Left colon (tissue), 2 donors: ENCODE measurements around the gene KIR2DL3. TPM values are rescaled to one million over a fixed set of nuclear protein-coding genes. Genes with fewer than 3 reads are reported as not detected.
"Not testable (repeated sequence)": the region's sequence is repeated elsewhere in the genome, so short reads cannot be mapped to it uniquely, and the experiment has no call there.

Experiments used
- ATAC-seq: fragments of 200-7000 bp; cut with Tn5 transposase; one replicate; pipeline ENCODE4 v1.9.1; 2020; ENCODE audit warnings: mild to moderate bottlenecking, moderate library complexity
- DNase-seq, 2 donors: peaks; one replicate each; pipeline ENCODE4 v3.0.0-alpha.2; 2020
- intact Hi-C, 2 donors: fragments of 100-400 bp; cut with DNase I in 1 of 2; cut with micrococcal nuclease in 1 of 2; formaldehyde crosslinking; loops; one replicate each; pipeline versions ENCODE4 v1.11.2 to v1.14.0; 2022; cut with DNase I, micrococcal nuclease
- long read RNA-seq: library from polyadenylated mRNA; unstranded; transcript quantifications from one replicate; pipeline ENCODE4 v2.0.0, GENCODE V29; 2021
- total RNA-seq, 2 donors: library from RNA; stranded (reverse); fragmentation: NEBNext Ultra II Directional; extraction: Animal tissue kit (Norgen Biotek cat#: 25700); gene quantifications; one replicate each; pipeline ENCODE4 v1.2.1, GENCODE V29; 2021
- donor health status: DM: no; HTN: no; CAD: no.
- donor health status: DM: yes; HTN: yes; CAD: no.

KIR2DL3 gene
- total RNA-seq = not detected
- long read RNA-seq = 0 reads

GRCh38 chr19:54738306-54738705 is at the start of gene KIR2DL3:
Gene KIR2DL3, plus strand, starts transcription at chr19:54738513. Its CDS starts 33 bp downstream, at chr19:54738546.
- ATAC-seq, DNase-seq, intact Hi-C loops: not testable (repeated sequence)

GRCh38 chr19:54691582-54692297 is 46.6 kb upstream of the KIR2DL3 start:
- intact Hi-C loops = no loop called here
- no peak for ATAC-seq

DNA sequence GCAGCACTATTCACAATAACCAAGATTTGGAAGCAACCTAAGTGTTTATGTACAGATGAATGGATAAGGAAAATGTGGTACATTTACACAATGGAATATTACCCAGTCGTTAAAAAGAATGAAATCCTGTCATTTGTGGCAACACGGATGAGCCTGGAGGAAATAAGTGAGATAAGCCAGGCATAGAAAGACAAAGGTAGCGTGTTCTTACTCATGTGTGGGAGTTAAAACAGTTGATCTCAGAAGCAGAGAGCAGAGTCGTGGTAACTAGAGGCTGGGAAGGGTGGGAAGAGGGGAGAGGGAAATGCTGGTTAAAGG is 46.1 kb upstream of the KIR2DL3 start:
- ATAC-seq (no peak), DNase-seq (no peak)
- intact Hi-C loops = no loop called here

More at GRCh38 chr19:54691582-54692297, 46.6 kb upstream of the KIR2DL3 start:
- DNase-seq = no peak

DNA sequence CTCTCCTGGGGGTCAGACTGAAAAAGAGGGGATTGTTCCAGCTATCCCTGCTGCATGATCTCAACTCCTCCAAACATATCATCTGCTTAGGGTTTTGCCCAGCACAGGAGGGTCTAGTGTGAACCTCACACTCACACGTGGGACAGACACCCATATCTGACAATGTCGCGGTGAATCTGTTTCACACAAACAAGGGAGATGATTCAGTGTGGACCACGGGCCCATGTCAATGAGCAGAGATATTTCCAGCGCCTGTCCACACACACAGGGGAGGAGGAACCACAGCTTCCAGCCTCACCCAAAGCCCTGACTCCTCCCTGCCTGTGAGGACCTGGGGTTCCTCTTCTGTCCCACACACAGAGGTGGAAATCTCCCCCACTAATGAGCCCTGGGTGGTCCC is 43.7 kb upstream of the KIR2DL3 start:
- ATAC-seq (no peak), DNase-seq (no peak)
- intact Hi-C loops = no loop called here

GRCh38 chr19:54696117-54696548 is 42.2 kb upstream of the KIR2DL3 start:
- ATAC-seq (no peak), DNase-seq (no peak)
- intact Hi-C loops = no loop called here

- DNase-seq = no peak
- no peak for ATAC-seq
- intact Hi-C loops = no loop called here
Observed at GRCh38 chr19:54696766-54697165, 41.5 kb upstream of the KIR2DL3 start.

DNA sequence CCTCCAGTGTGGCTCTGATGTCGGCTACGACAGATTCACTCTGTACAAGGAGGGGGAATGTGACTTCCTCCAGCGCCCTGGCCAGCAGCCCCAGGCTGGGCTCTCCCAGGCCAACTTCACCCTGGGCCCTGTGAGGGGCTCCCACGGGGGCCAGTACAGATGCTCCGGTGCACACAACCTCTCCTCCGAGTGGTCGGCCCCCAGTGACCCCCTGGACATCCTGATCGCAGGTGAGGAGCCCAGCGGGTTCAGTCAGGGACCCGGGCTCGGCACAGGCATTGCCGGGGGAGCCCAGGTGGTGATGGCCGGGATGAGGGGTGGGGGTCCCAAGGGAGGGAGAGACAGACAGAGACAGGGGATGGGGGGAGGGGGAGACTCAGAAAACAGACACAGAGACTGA is 40.6 kb upstream of the KIR2DL3 start:
- ATAC-seq, DNase-seq, intact Hi-C loops: not testable (repeated sequence)

DNA sequence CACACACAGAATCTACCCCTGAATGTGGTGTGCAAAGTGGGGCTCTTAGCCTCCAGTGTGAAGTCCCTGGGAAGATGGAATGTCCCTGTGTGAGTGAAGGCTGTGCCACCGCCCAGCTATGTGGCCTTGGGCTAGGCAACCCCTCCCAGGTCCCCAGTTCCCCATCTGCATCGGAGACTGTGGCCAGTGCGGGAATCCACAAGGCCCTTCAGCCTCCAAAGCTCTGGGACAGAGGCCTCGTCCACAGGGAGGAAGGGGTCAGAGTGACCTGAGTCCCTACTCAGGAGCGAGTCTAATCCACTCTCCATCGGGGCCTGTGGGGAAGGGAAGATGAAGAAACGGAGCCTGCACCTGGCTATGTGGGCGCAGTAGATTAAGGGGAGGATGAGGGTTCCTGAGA is 33.4 kb upstream of the KIR2DL3 start:
- no peak for ATAC-seq
- no peak for DNase-seq
- intact Hi-C loops = no loop called here

DNA sequence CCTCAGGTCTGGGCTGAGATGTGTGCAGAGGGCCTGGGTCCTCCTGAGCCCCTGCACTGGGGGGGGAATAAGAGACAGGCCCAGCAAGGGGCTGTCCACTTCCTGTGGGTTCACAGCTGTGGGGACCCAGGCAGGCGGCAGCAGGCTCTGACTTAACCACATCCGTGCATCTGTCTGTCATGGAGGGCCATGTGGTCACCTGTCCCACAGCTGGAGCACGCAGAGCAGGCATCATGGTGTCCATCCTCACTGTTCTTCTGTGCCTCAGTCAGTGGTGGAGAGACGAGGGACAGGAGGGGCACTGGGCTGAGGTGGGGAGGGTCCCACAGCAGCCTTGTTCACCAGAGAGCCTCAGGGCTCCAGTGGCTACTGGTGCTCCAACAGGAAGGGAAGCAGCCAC is 30.4 kb upstream of the KIR2DL3 start:
- intact Hi-C loops = no loop called here
- peak in 1 of 2 donors; percentile 8 for DNase-seq
- ATAC-seq = peak; percentile 28

DNA sequence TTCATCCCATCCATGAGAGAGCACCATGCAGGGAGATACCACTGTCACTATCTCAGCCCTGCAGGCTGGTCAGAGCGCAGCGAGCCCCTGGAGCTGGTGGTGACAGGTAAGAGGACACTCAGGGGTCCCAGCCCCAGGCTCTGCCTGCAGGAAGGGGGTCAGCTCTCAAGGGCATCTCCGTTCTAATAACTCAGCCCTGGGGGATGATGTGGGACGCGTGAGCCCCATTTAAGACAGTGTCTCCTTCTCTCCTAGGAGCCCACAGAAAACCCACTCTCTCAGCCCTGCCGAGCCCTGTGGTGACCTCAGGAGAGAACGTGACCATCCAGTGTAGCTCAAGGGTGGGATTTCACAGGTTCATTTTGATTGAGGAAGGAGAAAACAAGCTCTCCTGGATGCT is 29.5 kb upstream of the KIR2DL3 start:
- intact Hi-C loops = no loop called here
- DNase-seq = no peak
- no peak for ATAC-seq

GRCh38 chr19:54709212-54709948 is 28.9 kb upstream of the KIR2DL3 start:
- ATAC-seq (no peak), DNase-seq (no peak)
- intact Hi-C loops = no loop called here

DNA sequence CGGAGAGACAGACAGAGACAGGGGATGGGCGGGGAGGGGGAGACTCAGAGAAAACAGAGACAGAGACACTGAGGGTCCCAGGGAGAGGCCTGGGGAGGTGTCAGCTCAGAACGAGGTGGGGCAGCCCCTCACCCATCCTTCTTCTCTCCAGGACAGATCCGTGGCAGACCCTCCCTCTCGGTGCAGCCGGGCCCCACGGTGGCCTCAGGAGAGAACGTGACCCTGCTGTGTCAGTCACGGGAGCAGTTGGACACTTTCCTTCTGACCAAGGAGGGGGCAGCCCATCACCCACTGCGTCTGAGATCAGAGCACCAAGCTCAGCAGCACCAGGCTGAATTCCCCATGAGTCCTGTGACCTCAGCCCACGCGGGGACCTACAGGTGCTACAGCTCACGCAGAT is 28.4 kb upstream of the KIR2DL3 start:
- DNase-seq, ATAC-seq, intact Hi-C loops: not testable (repeated sequence)

- intact Hi-C loops = no loop called here
- DNase-seq (no peak), ATAC-seq (no peak)
Observed at GRCh38 chr19:54724142-54724541, 14.2 kb upstream of the KIR2DL3 start, which contains the start of gene KIR3DL3. Gene KIR3DL3, plus strand, starts transcription at chr19:54724442. Its CDS starts 55 bp downstream, at chr19:54724497.

GRCh38 chr19:54724644-54725043 is 13.7 kb upstream of the KIR2DL3 start:
- ATAC-seq (no peak), DNase-seq (no peak)
- intact Hi-C loops = no loop called here

DNA sequence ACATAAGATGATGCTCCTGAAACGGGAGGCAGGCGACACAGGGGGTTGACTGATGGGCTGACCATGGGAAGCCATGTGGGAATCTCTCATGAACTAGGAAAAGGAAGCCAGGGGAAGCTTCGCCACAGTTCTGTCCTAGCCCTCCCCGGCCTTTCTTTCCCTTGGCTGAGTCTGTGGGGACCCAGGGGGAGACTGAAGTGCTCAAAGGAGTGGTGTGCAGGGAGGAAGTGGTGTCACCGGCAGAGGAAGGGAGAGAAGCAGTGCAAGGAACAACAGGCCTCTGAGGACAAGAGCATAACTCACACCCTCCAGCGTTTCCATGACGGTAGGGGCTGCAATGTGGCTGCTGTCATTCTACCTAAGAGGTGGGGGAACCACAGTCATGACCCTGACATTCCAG is 13.0 kb upstream of the KIR2DL3 start:
- ATAC-seq = no peak

DNA sequence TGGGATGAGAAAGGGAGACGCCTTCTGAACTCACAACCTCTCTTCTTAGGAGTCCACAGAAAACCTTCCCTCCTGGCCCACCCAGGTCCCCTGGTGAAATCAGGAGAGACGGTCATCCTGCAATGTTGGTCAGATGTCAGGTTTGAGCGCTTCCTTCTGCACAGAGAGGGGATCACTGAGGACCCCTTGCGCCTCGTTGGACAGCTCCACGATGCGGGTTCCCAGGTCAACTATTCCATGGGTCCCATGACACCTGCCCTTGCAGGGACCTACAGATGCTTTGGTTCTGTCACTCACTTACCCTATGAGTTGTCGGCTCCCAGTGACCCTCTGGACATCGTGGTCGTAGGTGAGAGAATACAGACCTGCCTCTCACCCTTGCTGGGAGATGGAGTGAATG is 10.8 kb upstream of the KIR2DL3 start:
- intact Hi-C loops = no loop called here
- ATAC-seq = no peak
- no peak for DNase-seq

More for the DNA sequence above, 13.0 kb upstream of the KIR2DL3 start:
- intact Hi-C loops = no loop called here
- no peak for DNase-seq

GRCh38 chr19:54728167-54728566 is 10.1 kb upstream of the KIR2DL3 start:
- intact Hi-C loops = no loop called here
- DNase-seq (no peak), ATAC-seq (no peak)

- no peak for ATAC-seq
- DNase-seq = no peak
Observed at GRCh38 chr19:54729416-54730188, 8.7 kb upstream of the KIR2DL3 start.

GRCh38 chr19:54731191-54731590 is 7.1 kb upstream of the KIR2DL3 start:
- no peak for ATAC-seq
- no peak for DNase-seq
- intact Hi-C loops = no loop called here

More at GRCh38 chr19:54729416-54730188, 8.7 kb upstream of the KIR2DL3 start:
- intact Hi-C loops = no loop called here

DNA sequence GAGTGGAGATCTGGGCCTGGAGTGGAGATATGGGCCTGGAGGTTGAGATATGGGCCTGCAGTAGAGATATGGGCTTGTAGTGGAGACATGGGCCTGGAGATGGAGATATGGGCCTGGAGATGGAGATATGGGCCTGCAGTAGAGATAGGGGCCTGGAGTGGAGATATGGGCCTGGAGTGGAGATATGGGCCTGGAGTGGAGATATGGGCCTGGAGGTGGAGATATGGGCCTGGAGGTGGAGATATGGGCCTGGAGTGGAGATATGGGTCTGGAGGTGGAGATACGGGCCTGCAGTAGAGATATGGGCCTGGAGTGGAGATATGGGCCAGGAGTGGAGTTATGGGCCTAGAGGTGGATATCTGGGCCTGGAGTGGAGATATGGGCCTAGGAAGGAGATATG is 402 bp downstream of the KIR2DL3 start:
- intact Hi-C loops = no loop called here
- no peak for ATAC-seq

More for the DNA sequence above, 402 bp downstream of the KIR2DL3 start:
- DNase-seq = no peak
